Activated T-cell treated with anti-CD3 and anti-CD28 coated beads for 4 hours (primary cell): Measurements from ENCODE around the gene SHPK.
A peak's percentile ranks its signal among the peaks of the same experiment; 100 is the strongest.
"Not testable (repeated sequence)": the region's sequence is repeated elsewhere in the genome, so short reads cannot be mapped to it uniquely, and the experiment has no call there.

Experiments used
- DNase-seq: peaks from one replicate; pipeline ENCODE4 v3.0.0-alpha.2; 2020

Gene SHPK

GRCh38 chr17:3585826-3586225, 50.2 kb downstream of the SHPK start:
- no peak for DNase-seq

- DNase-seq, result no peak
These were observed 52.6 kb downstream of the SHPK start for GRCh38 chr17:3583456-3583855.

GRCh38 chr17:3582915-3583314, 53.1 kb downstream of the SHPK start:
- DNase-seq, result no peak

- not testable (repeated sequence) for DNase-seq
These were observed 57.4 kb downstream of the SHPK start for GRCh38 chr17:3578667-3579066.

GRCh38 chr17:3576970-3577369, 59.1 kb downstream of the SHPK start:
- no peak for DNase-seq

DNA sequence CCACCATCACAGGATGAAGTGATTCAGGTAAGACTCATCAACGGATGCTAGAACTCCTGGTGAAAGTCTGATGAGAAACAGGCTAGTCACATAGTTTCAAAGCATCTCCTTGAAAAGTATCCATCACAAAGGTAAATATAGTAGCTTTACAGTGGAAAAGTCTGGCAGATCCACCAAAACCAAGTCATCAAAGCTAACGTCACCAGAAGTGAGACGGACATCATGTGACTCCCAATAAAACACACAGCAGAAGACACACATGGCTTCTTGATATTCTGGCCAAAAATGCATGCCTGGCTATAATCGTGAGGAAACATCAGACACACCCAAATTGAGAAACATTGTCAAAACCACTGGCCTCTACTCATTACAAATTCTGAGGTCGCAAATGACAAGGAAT, 60.5 kb downstream of the SHPK start:
- no peak for DNase-seq

GRCh38 chr17:3574231-3574630, 61.8 kb downstream of the SHPK start:
- no peak for DNase-seq

DNA sequence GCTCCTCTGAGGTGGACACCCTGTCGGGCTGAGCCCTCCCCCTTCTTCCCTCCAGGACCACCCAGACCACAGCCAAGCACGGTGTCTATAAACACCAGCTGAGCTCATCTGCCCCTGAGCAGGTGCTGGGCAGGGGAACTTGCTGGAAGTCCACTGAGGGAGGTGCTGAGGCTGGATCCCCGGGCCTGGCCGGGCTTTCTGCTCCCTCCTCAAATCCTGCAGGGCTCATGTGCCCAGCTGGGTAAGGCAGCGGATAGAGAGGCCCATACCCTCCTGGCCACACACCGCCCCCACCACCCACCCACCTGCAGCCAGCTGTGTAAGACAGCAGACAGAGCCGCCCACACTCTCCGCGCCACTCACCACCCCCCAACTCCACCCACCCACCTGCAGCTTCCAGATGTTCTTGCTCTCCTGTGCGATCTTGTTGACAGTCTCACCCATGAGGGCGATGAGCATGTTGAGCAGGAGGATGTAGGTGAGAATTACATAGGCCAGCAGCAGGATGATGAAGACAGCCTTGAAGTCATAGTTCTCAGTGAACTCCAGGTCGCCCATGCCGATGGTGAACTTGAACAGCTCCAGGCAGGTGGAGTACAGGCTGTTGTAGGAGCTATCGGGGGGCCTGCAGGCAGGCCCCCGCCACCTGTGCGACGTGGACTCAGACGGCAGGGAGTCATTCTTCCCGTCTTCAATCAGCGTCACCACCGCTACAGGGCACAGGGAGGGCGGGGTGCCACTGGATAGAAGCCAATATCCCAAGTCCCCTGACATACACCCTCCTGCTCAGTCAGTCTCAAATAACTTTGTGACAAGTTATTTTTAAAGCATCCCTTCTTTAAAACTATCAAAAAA, 62.6 kb downstream of the SHPK start:
- DNase-seq, result no peak

DNA sequence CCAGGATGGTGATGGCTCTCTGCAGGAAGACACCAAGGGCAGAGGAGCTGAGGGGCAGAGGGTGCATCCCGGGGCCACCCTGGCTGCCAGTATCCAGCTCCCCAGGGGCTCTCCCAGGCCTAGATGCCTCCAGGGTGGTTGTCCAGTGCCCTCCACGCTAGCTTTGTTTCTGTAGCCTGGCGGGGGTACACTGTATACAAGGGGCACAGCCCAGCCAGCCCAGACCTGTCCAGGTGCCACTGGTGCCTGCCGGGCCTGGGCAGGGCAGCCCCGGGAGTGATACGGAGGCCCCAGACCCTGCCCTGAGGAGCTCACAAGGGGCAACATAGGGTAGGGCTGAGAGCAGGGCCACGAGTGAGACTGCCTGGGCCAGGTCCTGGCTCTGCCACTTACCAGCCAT, 63.8 kb downstream of the SHPK start:
- no peak for DNase-seq

- no peak for DNase-seq
These were observed 64.8 kb downstream of the SHPK start for GRCh38 chr17:3571043-3571900.

DNA sequence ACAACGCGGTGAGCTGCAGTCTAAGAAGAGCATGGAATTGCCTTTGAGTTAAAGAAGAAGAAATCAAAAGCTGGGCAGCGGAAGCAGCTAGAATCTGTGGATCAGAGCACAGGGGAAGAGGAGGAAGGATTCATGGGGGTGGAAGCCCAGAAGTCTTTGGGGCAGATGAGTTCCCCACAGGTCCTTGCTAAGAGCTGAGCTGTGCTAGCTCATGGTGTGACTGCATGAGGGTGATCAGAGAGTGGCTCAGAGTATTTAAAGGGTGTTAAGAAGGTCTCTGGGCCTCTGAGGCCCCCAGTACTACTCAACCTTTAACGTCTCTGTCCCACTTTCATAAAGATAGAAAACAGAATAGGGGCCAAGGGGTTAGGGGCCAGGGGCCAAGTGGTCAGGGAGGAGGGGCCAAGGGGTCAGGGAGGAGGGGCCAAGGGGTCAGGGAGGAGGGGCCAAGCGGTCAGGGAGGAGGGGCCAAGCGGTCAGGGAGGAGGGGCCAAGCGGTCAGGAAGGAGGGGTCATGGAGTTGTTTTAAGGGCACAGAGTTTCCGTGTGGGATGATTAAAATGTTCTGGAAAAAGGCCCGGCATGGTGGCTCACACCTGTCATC, 66.4 kb downstream of the SHPK start:
- no peak for DNase-seq

DNA sequence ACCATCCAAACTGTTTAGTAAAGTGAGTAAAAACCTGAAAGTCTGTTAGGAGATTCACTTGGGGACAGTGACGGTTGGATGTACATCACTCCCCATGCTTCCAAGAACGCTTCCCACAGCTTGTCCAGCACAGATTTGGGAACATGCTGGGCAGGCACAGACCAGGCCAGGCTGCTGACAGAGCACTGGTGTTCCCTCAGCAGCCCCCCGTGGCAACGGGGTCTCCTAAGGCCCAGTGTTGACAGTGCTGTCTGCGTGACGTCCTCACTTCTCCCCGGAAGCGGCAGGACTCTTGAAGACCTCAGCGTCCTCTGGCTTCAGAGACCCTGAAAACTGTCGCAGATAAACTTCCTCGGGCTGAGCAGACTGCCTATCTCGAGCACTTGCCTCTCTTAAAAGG, 69.5 kb downstream of the SHPK start:
- no peak for DNase-seq

GRCh38 chr17:3565143-3565542, 70.9 kb downstream of the SHPK start:
- no peak for DNase-seq

DNA sequence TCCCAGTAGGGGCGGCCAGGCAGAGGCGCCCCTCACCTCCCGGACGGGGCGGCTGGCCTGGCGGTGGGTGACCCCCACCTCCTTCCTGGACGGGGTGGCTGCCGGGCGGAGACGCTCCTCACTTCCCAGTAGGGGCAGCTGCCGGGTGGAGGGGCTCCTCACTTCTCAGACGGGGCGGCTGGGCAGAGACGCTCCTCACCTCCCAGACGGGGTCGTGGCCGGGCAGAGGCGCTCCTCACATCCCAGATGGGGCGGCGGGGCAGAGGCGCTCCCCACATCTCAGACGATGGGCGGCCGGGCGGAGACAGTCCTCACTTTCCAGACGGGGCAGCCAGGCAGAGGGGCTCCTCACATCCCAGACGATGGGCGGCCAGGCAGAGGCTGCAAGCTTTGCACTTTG, 71.8 kb downstream of the SHPK start:
- DNase-seq, result not testable (repeated sequence)

- DNase-seq, result no peak
These were observed 76.8 kb downstream of the SHPK start for GRCh38 chr17:3559270-3559645.

GRCh38 chr17:3558603-3559269, 77.3 kb downstream of the SHPK start:
- peak; percentile 17 for DNase-seq
